HepG2 (cell line): ENCODE measurements around the gene CD300LG. TPM values are rescaled to one million over a fixed set of nuclear protein-coding genes. Genes with fewer than 3 reads are reported as not detected.

Source experiments
- CBX2 ChIP-seq, 2 experiments: fragments of 200-600 bp in 1 of 2; sonication (generic); formaldehyde crosslinking in 1 of 2; IDR thresholded peaks; 2 replicates each; pipeline versions ENCODE4 v1.7.0 to v1.8.1; 2018 to 2022; ENCODE audit warnings: low read depth in 2 of 2, low read length in 1 of 2, mild to moderate bottlenecking in 1 of 2, missing genetic modification reagents in 1 of 2
- HNRNPLL ChIP-seq: fragments of 200-400 bp; formaldehyde crosslinking; IDR thresholded peaks from 2 replicates; pipeline ENCODE4 v1.6.1; 2017; ENCODE audit warnings: mild to moderate bottlenecking, low read depth, low read length; ENCODE audit not compliant: poor library complexity, severe bottlenecking
- MTERF4 ChIP-seq: sonication (generic); formaldehyde crosslinking; IDR thresholded peaks from 2 replicates; pipeline ENCODE4 v1.8.0; 2023; ENCODE audit warnings: mild to moderate bottlenecking, missing genetic modification reagents
- MTF2 ChIP-seq: sonication (generic); formaldehyde crosslinking; IDR thresholded peaks from 2 replicates; pipeline ENCODE4 v1.5.0; 2020; ENCODE audit warnings: missing genetic modification reagents, borderline replicate concordance
- MZF1 ChIP-seq: sonication (generic); formaldehyde crosslinking; IDR thresholded peaks from 2 replicates; pipeline ENCODE4 v1.8.1; 2023; ENCODE audit warnings: mild to moderate bottlenecking, missing genetic modification reagents, borderline replicate concordance
- PHF20 ChIP-seq: sonication (generic); formaldehyde crosslinking; IDR thresholded peaks from 2 replicates; pipeline ENCODE4 v1.5.0; 2020; ENCODE audit warnings: mild to moderate bottlenecking, missing genetic modification reagents
- XRCC5 ChIP-seq: fragments of 200-400 bp; formaldehyde crosslinking; optimal IDR thresholded peaks from 2 replicates; pipeline ENCODE3; 2017; ENCODE audit warnings: mild to moderate bottlenecking, low read length
- ZKSCAN1 ChIP-seq: fragments of 150-350 bp; IDR thresholded peaks from 2 replicates; pipeline ENCODE4 v1.6.1; 2014; ENCODE audit warnings: low read length
- ZNF274 ChIP-seq: sonication (generic); formaldehyde crosslinking; IDR thresholded peaks from 2 replicates; pipeline ENCODE4 v1.5.1; 2020; ENCODE audit warnings: mild to moderate bottlenecking, missing genetic modification reagents
- ZNF354B ChIP-seq: sonication (generic); formaldehyde crosslinking; IDR thresholded peaks from 2 replicates; pipeline ENCODE4 v1.8.0; 2022; ENCODE audit warnings: mild to moderate bottlenecking, missing genetic modification reagents
- ZNF572 ChIP-seq: sonication (generic); formaldehyde crosslinking; IDR thresholded peaks from 2 replicates; pipeline ENCODE4 v1.5.1; 2020; ENCODE audit warnings: mild to moderate bottlenecking, missing genetic modification reagents
- ZNF652 ChIP-seq: IDR thresholded peaks from 2 replicates; pipeline ENCODE4 v1.6.1; 2016; ENCODE audit warnings: low read depth, borderline replicate concordance
- ZNF770 ChIP-seq: sonication (generic); formaldehyde crosslinking; IDR thresholded peaks from 2 replicates; pipeline ENCODE4 v1.5.0; 2020; ENCODE audit warnings: mild to moderate bottlenecking, missing genetic modification reagents
- ZNF776 ChIP-seq: sonication (generic); formaldehyde crosslinking; IDR thresholded peaks from 2 replicates; pipeline ENCODE4 v1.4.0; 2020; ENCODE audit warnings: mild to moderate bottlenecking, missing genetic modification reagents
- ZNF790 ChIP-seq: sonication (generic); formaldehyde crosslinking; IDR thresholded peaks from 2 replicates; pipeline ENCODE4 v1.8.0; 2022; ENCODE audit warnings: missing genetic modification reagents, mild to moderate bottlenecking, borderline replicate concordance
- ZNF891 ChIP-seq: sonication (generic); formaldehyde crosslinking; IDR thresholded peaks from 2 replicates; pipeline ENCODE4 v1.5.0; 2020; ENCODE audit warnings: mild to moderate bottlenecking, missing genetic modification reagents
- ZSCAN21 ChIP-seq: sonication (generic); formaldehyde crosslinking; IDR thresholded peaks from 2 replicates; pipeline ENCODE4 v1.8.0; 2022; ENCODE audit warnings: mild to moderate bottlenecking, missing genetic modification reagents, moderate library complexity, borderline replicate concordance
- ZSCAN5A ChIP-seq: sonication (generic); formaldehyde crosslinking; IDR thresholded peaks from 2 replicates; pipeline ENCODE4 v1.8.0; 2022; ENCODE audit warnings: mild to moderate bottlenecking, missing genetic modification reagents, borderline replicate concordance
- polyA plus RNA-seq, 8 experiments: library from polyadenylated mRNA; depleted of rRNA in 3 of 8; stranded (reverse) in 7 of 8; unstranded in 1 of 8; fragments of >200 nt; fragmentation: Illumina TruSeq in 4 of 8; extraction: Trizol in 4 of 8; gene quantifications; 2 replicates each; pipeline versions ENCODE4 v1.2.1 to v1.2.3, GENCODE V29; 2011 to 2016; ENCODE audit warnings: low read depth in 4 of 8, missing spikeins in 1 of 8, mixed read lengths in 1 of 8; ENCODE audit not compliant: insufficient read depth in 1 of 8
- total RNA-seq, 5 experiments: library from RNA; depleted of rRNA; stranded (reverse); fragments of >200 nt; fragmentation: Illumina TruSeq; extraction: Trizol; gene quantifications; 2 replicates each; pipeline ENCODE4 v1.2.3, GENCODE V29; 2016; ENCODE audit warnings: low read depth in 1 of 5
- TF ChIP-seq, protein P1 (sequence below): sonication (generic); formaldehyde crosslinking; IDR thresholded peaks from 2 replicates; pipeline ENCODE4 v1.5.1; 2020; ENCODE audit warnings: mild to moderate bottlenecking, missing genetic modification reagents, moderate library complexity

CD300LG gene
- total and polyA plus RNA-seq, 2 of the 13 experiments (the other 11 are each of a cell fraction or from before 2014, with no cell fraction given) = not detected

DNA sequence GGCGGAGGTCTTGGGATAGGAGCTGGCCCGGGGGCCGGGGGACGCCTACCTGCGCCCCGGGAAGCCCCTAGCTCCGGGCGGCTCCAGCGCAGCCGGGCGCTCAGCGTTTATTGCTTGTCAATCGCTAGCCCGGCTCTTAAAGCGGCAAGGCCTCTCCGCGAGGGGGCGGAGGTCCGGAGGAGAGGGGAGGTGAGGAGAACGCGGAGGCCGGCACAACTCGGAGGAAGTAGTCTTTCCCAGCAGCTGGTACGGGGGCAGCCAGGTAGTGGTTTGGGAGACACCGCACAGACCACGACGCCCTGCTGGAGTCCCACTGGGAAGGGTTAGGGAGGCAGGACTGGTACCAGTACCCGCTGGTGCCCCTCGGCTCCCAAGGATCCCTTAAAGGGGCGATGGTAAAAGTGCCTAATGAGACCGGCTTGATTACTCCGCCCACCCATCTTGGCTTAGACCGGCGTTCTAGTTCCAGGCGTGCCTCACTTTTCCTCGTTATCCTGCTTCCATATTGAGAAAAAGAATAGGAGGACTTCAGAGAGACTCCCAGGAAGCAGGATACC, 60.5 kb downstream of the CD300LG start, which contains the start of gene MPP2 (continued):
- TF ChIP-seq ZNF770 (CRISPR knock-in tag) = peak; percentile 73
- 0 out of 2 replicates have a peak, but pooled peaks have one; percentile 13 for TF ChIP-seq ZNF572 (CRISPR knock-in tag)
- 0 out of 2 replicates have a peak, but pooled peaks have one; percentile 62 for TF ChIP-seq ZNF274 (CRISPR knock-in tag)
- 0 out of 2 replicates have a peak, but pooled peaks have one; percentile 28 for TF ChIP-seq ZNF891 (CRISPR knock-in tag)
- TF ChIP-seq ZNF790 (CRISPR knock-in tag) = 0 out of 2 replicates have a peak, but pooled peaks have one; percentile 54
- TF ChIP-seq, protein P1, sequence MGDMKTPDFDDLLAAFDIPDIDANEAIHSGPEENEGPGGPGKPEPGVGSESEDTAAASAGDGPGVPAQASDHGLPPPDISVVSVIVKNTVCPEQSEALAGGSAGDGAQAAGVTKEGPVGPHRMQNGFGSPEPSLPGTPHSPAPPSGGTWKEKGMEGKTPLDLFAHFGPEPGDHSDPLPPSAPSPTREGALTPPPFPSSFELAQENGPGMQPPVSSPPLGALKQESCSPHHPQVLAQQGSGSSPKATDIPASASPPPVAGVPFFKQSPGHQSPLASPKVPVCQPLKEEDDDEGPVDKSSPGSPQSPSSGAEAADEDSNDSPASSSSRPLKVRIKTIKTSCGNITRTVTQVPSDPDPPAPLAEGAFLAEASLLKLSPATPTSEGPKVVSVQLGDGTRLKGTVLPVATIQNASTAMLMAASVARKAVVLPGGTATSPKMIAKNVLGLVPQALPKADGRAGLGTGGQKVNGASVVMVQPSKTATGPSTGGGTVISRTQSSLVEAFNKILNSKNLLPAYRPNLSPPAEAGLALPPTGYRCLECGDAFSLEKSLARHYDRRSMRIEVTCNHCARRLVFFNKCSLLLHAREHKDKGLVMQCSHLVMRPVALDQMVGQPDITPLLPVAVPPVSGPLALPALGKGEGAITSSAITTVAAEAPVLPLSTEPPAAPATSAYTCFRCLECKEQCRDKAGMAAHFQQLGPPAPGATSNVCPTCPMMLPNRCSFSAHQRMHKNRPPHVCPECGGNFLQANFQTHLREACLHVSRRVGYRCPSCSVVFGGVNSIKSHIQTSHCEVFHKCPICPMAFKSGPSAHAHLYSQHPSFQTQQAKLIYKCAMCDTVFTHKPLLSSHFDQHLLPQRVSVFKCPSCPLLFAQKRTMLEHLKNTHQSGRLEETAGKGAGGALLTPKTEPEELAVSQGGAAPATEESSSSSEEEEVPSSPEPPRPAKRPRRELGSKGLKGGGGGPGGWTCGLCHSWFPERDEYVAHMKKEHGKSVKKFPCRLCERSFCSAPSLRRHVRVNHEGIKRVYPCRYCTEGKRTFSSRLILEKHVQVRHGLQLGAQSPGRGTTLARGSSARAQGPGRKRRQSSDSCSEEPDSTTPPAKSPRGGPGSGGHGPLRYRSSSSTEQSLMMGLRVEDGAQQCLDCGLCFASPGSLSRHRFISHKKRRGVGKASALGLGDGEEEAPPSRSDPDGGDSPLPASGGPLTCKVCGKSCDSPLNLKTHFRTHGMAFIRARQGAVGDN (CRISPR knock-in tag) = peak; percentile 29
- no peak for TF ChIP-seq CBX2 (IDR thresholded peaks at IDR 0.05; ENCODE audit: low read depth, low read length)
- TF ChIP-seq CBX2 (CRISPR knock-in tag; IDR thresholded peaks at IDR 0.05; ENCODE audit: low read depth) = 0 out of 2 replicates have a peak, but pooled peaks have one; percentile 31
- TF ChIP-seq PHF20 = 0 out of 2 replicates have a peak, but pooled peaks have one; percentile 21
- TF ChIP-seq ZNF776 = no peak
- TF ChIP-seq MTERF4 = 0 out of 2 replicates have a peak, but pooled peaks have one; percentile 35
- TF ChIP-seq ZSCAN21 (CRISPR knock-in tag) = no peak
- no peak for TF ChIP-seq ZKSCAN1
- no peak for TF ChIP-seq MZF1 (CRISPR knock-in tag)
- TF ChIP-seq MTF2 (CRISPR knock-in tag) = peak; percentile 86; the same call in 1 of the 2 replicates
- TF ChIP-seq XRCC5 = peak; percentile 24
- peak; percentile 63 for TF ChIP-seq HNRNPLL
- no peak for TF ChIP-seq ZNF652 (CRISPR knock-in tag)
- no peak for TF ChIP-seq ZNF354B (CRISPR knock-in tag)
- no peak for TF ChIP-seq ZSCAN5A
